Thoracic aorta (tissue), 2 donors: ENCODE measurements around the gene ABCE1. TPM values are rescaled to one million over a fixed set of nuclear protein-coding genes. Genes with fewer than 3 reads are reported as not detected.

ENCODE experiments used
- ATAC-seq: fragments of 150-250 bp; one replicate; pipeline ENCODE4 v1.8.0; 2017; ENCODE audit warnings: low read depth; ENCODE audit not compliant: insufficient number of reproducible peaks, low FRiP score
- DNase-seq: peaks from one replicate; pipeline ENCODE4 v3.0.0-alpha.2; 2020; ENCODE audit warnings: low spot score
- H3K27ac ChIP-seq, 2 donors: fragments of 200-600 bp; sonication (generic); 1 replicate in 1 of 2; 2 replicates in 1 of 2; pipeline ENCODE4 v1.5.1; 2016; ENCODE audit warnings: mild to moderate bottlenecking in 2 of 2, moderate library complexity in 2 of 2
- H3K27me3 ChIP-seq: fragments of 200-600 bp; sonication (generic); replicated peaks from 2 replicates; pipeline ENCODE4 v1.6.0; 2016; ENCODE audit warnings: mild to moderate bottlenecking; ENCODE audit not compliant: insufficient read depth
- H3K36me3 ChIP-seq: fragments of 200-600 bp; sonication (generic); one replicate; pipeline ENCODE4 v1.5.1; 2016
- H3K4me1 ChIP-seq, 2 donors: fragments of 200-600 bp; sonication (generic); 1 replicate in 1 of 2; 2 replicates in 1 of 2; pipeline versions ENCODE4 v1.5.1 to v1.6.0; 2016; ENCODE audit warnings: low read depth in 2 of 2, mild to moderate bottlenecking in 1 of 2; ENCODE audit not compliant: control insufficient read depth in 1 of 2
- H3K4me3 ChIP-seq: fragments of 200-600 bp; sonication (generic); 2 replicates; pipeline ENCODE4 v1.5.1; 2016; ENCODE audit warnings: mild to moderate bottlenecking
- H3K9me3 ChIP-seq: fragments of 200-600 bp; sonication (generic); 2 replicates; pipeline ENCODE4 v1.5.1; 2016
- CTCF ChIP-seq: fragments of 200-600 bp; sonication (generic); IDR thresholded peaks from one replicate; pipeline ENCODE4 v1.5.1; 2019; ENCODE audit warnings: antibody characterized with exemption
- total RNA-seq, 2 donors: library from RNA; depleted of rRNA; stranded (reverse); fragments of >200 nt; gene quantifications; one replicate each; pipeline versions ENCODE4 v1.1.0 to v1.2.3, GENCODE V29; 2016

Gene ABCE1
- total RNA-seq, 2 donors from 2014 or later = 74.6 to 74.7 TPM

GRCh38 chr4:145101091-145101490 lies 3.0 kb downstream of the ABCE1 start:
- DNase-seq = no peak
- Histone ChIP-seq H3K27ac (no peak overlapping the region), H3K4me3 (no peak overlapping the region), H3K27me3 (no peaks in the 10 kb centered on the region), H3K9me3 (no peaks in the 10 kb centered on the region), H3K36me3 (peaks cover 5% of the 10 kb centered on the region), H3K4me1 (peaks cover 20 to 46% of the 10 kb centered on the region in 2 donors)
- ATAC-seq = no peak
- TF ChIP-seq CTCF = no peak

DNA sequence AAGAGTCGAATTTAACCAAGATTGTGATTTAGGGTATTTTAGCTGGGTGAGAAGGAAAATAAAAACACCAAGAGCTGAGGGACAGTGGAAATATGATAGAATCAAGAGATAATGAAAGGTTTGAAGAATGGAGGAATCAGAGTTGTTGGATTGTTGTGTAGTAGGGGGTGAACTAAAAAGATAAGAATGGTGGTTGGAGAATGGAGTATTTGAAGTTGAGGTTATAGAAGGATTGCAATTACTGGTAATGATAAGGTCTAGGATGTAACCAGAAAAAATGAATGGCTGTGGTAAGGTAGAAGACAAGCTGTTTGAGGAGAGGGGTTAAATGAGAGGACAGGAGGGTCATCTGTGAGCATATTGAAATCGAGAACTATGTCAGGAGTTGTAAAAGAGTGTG lies 4.5 kb downstream of the ABCE1 start:
- DNase-seq (no peak), ATAC-seq (no peak)
- no peaks in the 10 kb centered on the region for H3K9me3 ChIP-seq
- TF ChIP-seq CTCF = no peak
- no peaks in the 10 kb centered on the region for H3K27me3 ChIP-seq
- H3K36me3 ChIP-seq = peaks cover 5% of the 10 kb centered on the region
- H3K27ac ChIP-seq = no peak overlapping the region
- H3K4me3 ChIP-seq = no peak overlapping the region
- H3K4me1 ChIP-seq = peaks cover 14 to 37% of the 10 kb centered on the region in 2 donors

- Histone ChIP-seq H3K27me3 (no peaks in the 10 kb centered on the region), H3K36me3 (peaks cover 6% of the 10 kb centered on the region), H3K4me1 (peaks cover 14 to 37% of the 10 kb centered on the region in 2 donors), H3K27ac (no peak overlapping the region), H3K9me3 (no peaks in the 10 kb centered on the region), H3K4me3 (no peak overlapping the region)
- ATAC-seq (no peak), DNase-seq (no peak)
- no peak for TF ChIP-seq CTCF
These were observed 5.4 kb downstream of the ABCE1 start for GRCh38 chr4:145103496-145103895.

GRCh38 chr4:145107126-145107525 lies 9.0 kb downstream of the ABCE1 start:
- Histone ChIP-seq H3K4me1 (peaks cover 0 to 9% of the 10 kb centered on the region in 2 donors), H3K9me3 (no peaks in the 10 kb centered on the region), H3K36me3 (peaks cover 31% of the 10 kb centered on the region), H3K27ac (no peak overlapping the region), H3K4me3 (no peak overlapping the region), H3K27me3 (no peaks in the 10 kb centered on the region)
- DNase-seq (no peak), ATAC-seq (no peak)
- TF ChIP-seq CTCF = no peak

DNA sequence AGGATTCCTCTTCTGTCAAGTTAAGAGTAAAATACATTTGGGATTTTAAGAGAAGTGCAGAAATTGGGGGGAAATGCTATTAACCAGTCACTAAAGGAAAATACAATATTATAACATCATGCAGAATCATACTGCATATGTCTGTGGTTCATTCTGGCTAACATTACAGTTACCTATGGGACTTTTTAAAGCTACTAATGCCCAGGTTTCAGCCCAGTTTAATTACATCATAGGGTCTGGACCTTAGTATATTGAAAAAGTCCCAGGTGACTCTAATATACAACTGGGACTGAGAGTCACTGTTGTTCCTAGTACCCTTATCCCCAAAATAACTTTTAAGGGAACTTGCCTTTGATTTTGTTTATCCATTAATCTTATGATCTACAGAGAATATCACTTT lies 10.0 kb downstream of the ABCE1 start:
- TF ChIP-seq CTCF = no peak
- H3K9me3 ChIP-seq = no peaks in the 10 kb centered on the region
- H3K27me3 ChIP-seq = no peaks in the 10 kb centered on the region
- H3K36me3 ChIP-seq = peaks cover 39% of the 10 kb centered on the region
- DNase-seq = no peak
- no peak for ATAC-seq
- peaks cover 0 to 2% of the 10 kb centered on the region in 2 donors for H3K4me1 ChIP-seq
- no peak overlapping the region for H3K27ac ChIP-seq
- no peak overlapping the region for H3K4me3 ChIP-seq
